Esophagus squamous epithelium (tissue), 4 donors: Measurements from ENCODE around the gene SIAE.

Experiments
- POLR2A ChIP-seq, 4 donors: fragments of 450-650 bp; IDR thresholded peaks; one replicate each; pipeline ENCODE4 v1.6.1; 2017; ENCODE audit warnings: antibody characterized with exemption in 4 of 4, mild to moderate bottlenecking in 4 of 4, moderate library complexity in 3 of 4
- TF ChIP-seq, protein P1 (sequence below), 6 experiments: fragments of 450-650 bp in 4 of 6; fragments of 200-600 bp in 2 of 6; sonication (generic) in 2 of 6; IDR thresholded peaks; one replicate each; pipeline ENCODE4 v1.5.1; 2016 to 2019; ENCODE audit warnings: antibody characterized with exemption in 6 of 6, mild to moderate bottlenecking in 4 of 6, moderate library complexity in 4 of 6

DNA sequence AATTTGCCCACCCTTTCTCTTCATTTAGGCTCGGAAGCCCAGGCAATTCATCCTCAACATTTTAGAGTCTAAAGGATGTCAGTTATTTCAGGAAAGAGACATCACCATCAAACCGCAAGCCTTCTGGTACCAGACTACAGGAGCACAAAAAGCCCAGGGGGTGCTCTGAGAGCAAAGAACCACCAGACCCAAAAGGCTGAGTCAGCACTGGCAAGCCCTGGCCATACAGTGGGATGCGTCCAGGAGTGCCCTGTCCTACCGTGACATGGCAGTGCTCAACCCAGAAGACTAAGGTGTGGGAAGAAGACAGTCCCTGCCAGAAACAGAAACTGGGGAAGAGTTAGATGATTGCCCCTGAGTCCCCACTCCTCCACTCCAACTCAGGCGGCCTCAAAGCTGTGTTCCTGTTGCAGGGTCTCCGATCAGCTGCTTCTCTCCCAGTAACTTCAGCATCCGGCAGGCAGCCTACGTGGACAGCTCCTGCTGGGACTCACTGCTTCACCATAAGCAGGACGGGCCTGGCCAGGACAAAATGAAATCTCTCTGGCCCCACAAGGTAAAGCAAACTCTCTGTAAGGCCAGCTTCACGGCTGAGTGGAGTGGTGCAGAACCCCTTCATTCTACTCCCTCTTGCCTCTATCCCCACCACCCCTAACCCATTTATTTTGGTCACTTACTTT lies 60.8 kb downstream of the SIAE start:
- TF ChIP-seq, protein P1, sequence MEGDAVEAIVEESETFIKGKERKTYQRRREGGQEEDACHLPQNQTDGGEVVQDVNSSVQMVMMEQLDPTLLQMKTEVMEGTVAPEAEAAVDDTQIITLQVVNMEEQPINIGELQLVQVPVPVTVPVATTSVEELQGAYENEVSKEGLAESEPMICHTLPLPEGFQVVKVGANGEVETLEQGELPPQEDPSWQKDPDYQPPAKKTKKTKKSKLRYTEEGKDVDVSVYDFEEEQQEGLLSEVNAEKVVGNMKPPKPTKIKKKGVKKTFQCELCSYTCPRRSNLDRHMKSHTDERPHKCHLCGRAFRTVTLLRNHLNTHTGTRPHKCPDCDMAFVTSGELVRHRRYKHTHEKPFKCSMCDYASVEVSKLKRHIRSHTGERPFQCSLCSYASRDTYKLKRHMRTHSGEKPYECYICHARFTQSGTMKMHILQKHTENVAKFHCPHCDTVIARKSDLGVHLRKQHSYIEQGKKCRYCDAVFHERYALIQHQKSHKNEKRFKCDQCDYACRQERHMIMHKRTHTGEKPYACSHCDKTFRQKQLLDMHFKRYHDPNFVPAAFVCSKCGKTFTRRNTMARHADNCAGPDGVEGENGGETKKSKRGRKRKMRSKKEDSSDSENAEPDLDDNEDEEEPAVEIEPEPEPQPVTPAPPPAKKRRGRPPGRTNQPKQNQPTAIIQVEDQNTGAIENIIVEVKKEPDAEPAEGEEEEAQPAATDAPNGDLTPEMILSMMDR (IDR thresholded peaks at IDR 0.05), result no peak
- TF ChIP-seq POLR2A (IDR thresholded peaks at IDR 0.05), result no peak
